Breast epithelium (tissue), 3 donors: ENCODE measurements around the gene ABHD4.

Experiments used
- CTCF ChIP-seq, 3 donors: fragments of 450-650 bp; IDR thresholded peaks; one replicate each; pipeline ENCODE4 v1.5.1; 2016 to 2017; ENCODE audit warnings: antibody characterized with exemption in 3 of 3, mild to moderate bottlenecking in 3 of 3, moderate library complexity in 3 of 3
- POLR2A ChIP-seq: fragments of 450-650 bp; IDR thresholded peaks from one replicate; pipeline ENCODE4 v1.6.1; 2016; ENCODE audit warnings: antibody characterized with exemption, mild to moderate bottlenecking, moderate library complexity
- POLR2AphosphoS5 ChIP-seq, 3 donors: sonication (generic); formaldehyde crosslinking; IDR thresholded peaks; one replicate each; pipeline ENCODE4 v1.6.1; 2017; ENCODE audit warnings: antibody characterized with exemption in 3 of 3

GRCh38 chr14:22648506-22648905 is 50.4 kb downstream of the ABHD4 start:
- TF ChIP-seq POLR2AphosphoS5 (IDR thresholded peaks at IDR 0.05) (no peak), POLR2A (no peak), CTCF (IDR thresholded peaks at IDR 0.05) (no peak)
